TTC549 (cell line): Measurements from ENCODE around the gene SCIN.
"Not testable (repeated sequence)": the region's sequence is repeated elsewhere in the genome, so short reads cannot be mapped to it uniquely, and the experiment has no call there.

ENCODE experiments used
- FAIRE-seq: peaks from 2 replicates; lab custom pipeline; 2012; peaks lifted over from hg19 to GRCh38; lab: Jason Lieb, UNC

SCIN gene

GRCh38 chr7:12570534-12571461 is at the start of gene SCIN:
Gene SCIN (plus strand): TSS chr7:12570720. CDS start chr7:12570787, 67 bp downstream.
- FAIRE-seq: no peak

GRCh38 chr7:12524794-12525386 is 45.6 kb upstream of the SCIN start:
- peak; percentile 98 for FAIRE-seq

- FAIRE-seq: not testable (repeated sequence)
Observed at GRCh38 chr7:12526693-12527092, 43.8 kb upstream of the SCIN start.

DNA sequence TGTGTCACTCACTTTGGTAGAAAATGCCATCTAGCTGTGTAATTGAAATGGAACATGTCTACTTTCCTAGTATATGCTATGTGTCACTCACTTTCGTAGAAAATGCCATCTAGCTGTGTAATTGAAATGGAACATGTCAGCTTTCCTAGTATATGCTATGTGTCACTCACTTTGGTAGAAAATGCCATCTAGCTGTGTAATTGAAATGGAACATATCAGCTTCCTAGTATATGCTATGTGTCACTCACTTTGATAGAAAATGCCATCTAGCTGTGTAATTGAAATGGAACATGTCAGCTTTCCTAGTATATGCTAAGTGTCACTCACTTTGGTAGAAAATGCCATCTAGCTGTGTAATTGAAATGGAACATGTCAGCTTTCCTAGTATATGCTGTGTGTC is 42.9 kb upstream of the SCIN start:
- FAIRE-seq: not testable (repeated sequence)

- FAIRE-seq: no peak
Observed at GRCh38 chr7:12529971-12530710, 40.4 kb upstream of the SCIN start.

DNA sequence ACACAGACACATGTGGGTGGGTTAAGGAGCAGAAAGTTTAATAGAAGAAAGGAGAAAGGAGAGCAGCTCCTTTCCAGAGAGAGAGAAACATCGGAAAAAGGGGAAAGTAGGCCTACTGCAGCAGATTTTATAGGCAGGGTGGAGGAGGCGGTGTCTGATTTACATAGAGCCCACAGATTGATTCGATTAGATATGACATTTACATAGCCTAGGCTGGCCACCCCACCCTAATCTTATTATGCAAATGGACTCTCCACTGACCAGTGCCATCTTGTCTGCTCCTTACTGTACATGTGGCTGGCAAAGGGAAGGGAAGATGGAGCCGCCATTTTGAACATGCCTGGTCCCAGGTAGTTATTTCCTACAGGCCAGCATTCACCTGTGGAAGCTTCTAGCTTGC is 38.7 kb upstream of the SCIN start:
- no peak for FAIRE-seq

DNA sequence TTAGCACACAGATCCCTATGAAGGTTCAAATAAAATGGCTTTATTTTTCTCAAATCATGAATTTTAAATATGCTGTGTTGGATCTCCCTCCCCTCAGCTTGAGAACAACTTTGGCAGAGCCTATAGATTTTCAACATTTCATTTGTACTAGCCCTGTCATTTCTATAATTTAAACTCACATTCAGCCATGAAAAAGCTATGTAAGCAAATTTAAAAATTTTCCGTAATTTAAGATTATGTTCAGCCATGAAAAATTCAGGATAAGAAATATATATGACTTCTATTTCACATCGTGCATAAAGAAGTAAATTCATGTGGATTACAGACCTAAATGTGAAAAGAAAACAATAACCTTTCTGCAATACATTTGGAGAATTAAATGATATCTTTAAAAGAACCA is 36.5 kb upstream of the SCIN start:
- no peak for FAIRE-seq

- FAIRE-seq: no peak
Observed at GRCh38 chr7:12539681-12540080, 30.8 kb upstream of the SCIN start.

GRCh38 chr7:12540850-12541249 is 29.7 kb upstream of the SCIN start:
- no peak for FAIRE-seq

- no peak for FAIRE-seq
Observed at GRCh38 chr7:12543586-12543985, 26.9 kb upstream of the SCIN start.

GRCh38 chr7:12549106-12549505 is 21.4 kb upstream of the SCIN start:
- FAIRE-seq: no peak

DNA sequence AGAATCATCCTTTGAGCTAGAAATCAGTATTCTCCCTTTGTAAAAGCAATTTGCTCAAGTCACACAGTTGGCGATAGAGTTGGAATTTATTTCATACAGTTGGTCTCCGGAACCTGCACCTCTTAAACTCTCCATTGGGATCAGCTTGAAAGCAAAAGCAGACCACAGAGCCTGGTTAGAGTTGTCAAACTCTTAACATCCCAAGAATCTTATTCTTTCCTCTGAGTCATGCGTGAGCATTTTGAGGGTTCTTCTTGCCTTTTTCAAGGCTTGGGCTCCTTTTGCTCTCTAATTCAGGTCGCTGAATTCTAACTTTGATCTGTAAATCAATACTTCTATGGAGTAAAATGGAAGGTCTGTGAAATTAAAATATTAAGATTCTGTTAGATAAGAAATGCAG is 19.6 kb upstream of the SCIN start:
- FAIRE-seq: no peak

DNA sequence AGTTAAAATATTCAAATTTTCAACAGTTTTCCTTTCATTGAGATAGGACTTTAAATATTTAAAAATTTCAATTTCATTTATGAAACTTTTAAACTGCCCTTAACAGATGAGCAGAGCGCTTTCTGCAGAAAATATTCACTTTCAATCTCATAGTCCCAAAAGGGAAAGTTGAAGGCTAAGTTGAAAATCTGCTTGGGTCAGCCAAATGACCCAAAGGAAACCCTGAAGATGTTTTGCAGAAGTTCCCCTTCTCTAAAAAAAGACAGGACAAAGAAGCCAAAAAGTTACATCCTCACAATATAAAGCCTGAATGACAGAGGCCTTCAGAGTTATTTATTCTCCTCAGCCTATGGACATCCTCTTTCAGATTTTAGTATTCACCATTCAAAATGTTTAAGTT is 17.6 kb upstream of the SCIN start:
- no peak for FAIRE-seq

DNA sequence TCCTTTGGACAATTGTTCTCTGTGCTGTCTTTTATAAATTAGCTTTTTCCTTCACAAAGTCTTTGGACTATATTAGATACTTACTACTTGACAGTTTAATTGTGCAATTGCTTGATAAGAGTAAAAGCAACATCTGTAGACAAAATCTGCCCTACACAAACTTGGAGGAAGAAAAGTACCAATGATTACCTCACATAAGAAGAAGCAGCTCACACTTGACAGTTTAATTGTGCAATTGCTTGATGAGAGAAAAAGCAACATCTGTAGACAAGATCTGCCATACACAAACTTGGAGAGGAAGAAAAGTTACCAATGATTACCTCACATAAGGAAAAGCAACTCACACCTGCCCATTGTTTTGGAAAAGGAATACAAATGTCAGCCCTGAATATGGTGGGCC is 17.1 kb upstream of the SCIN start:
- no peak for FAIRE-seq

GRCh38 chr7:12554351-12554750 is 16.2 kb upstream of the SCIN start:
- FAIRE-seq: no peak

GRCh38 chr7:12554872-12555271 is 15.6 kb upstream of the SCIN start:
- FAIRE-seq: no peak

- FAIRE-seq: not testable (repeated sequence)
Observed at GRCh38 chr7:12555695-12556094, 14.8 kb upstream of the SCIN start.

DNA sequence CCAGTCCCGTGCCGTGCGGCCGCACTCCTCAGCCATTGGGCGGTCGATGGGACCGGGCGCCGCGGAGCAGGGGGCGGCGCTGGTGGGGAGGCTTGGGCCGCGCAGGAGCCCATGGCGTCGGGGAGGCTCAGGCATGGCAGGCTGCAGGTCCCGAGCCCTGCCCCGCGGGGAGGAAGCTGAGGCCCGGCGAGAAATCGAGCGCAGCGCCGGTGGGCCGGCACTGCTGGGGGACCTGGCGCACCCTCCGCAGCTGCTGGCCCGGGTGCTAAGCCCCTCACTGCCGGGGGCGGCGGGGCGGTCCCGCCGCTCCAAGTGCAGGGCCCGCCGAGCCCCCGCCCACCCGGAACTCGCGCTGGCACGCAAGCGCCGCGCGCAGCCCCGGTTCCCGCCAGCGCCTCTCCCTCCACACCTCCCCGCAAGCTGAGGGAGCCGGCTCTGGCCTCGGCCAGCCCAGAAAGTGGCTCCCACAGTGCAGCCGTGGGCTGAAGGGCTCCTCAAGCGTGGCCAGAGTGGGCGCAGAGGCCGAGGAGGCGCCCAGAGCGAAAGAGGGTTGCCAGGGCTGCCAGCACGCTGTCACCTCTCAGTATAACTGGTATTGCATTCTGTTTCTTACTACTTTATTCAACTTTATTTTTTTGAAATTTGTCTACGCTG is 14.3 kb upstream of the SCIN start:
- not testable (repeated sequence) for FAIRE-seq

GRCh38 chr7:12557282-12557681 is 13.2 kb upstream of the SCIN start:
- FAIRE-seq: no peak

DNA sequence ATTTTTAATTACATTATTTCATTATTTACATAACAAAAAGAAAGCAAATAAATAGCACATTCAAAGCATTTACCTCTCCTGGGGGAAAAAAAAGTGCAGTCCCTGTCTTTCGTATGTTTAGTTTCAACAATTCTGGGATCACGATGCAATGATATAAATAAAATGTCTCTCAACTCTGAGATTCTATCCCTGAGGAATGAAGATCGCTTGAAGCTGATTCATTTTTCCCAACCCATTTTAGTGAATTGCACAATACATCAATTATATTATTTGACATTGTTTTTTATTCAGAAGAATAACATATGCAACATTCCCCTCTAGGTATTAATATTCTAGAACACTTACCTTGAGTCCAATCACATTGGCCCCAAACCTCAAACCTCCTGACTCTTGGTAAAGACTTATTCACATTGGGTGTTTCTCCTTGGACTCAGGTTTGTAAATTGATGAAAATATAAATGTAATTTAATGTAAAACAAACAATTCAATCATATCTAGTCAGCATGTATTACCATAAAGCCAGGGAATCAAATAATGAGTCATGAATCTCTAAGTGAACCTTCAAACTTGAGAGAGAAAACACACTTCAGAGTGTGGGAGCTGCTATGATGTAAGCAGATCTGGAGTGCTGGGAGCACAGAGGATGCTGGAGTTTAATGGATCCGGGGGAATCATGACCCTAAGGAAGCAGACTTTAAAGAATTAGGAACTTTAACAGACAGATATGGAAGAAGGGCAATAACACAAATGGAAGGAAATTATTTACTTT is 5.3 kb upstream of the SCIN start:
- no peak for FAIRE-seq

DNA sequence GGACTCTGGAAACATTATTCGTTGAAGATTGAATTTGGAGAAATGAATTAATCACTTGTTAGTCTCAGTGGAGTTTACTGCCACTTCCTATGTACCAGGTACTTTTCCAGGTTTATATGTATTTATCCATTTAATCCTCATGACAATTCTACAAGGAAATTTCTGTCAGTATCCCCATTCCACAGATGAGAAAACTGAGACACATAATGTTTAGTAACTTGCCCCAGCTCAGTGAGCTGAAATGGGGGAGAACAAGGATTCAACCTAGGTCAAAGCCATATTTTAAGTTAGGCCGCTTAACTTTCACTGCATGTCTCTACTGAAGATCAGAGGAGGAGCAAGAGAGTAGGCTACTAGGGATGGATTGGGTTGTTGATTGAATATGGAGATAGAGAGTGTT is 4.6 kb upstream of the SCIN start:
- no peak for FAIRE-seq

DNA sequence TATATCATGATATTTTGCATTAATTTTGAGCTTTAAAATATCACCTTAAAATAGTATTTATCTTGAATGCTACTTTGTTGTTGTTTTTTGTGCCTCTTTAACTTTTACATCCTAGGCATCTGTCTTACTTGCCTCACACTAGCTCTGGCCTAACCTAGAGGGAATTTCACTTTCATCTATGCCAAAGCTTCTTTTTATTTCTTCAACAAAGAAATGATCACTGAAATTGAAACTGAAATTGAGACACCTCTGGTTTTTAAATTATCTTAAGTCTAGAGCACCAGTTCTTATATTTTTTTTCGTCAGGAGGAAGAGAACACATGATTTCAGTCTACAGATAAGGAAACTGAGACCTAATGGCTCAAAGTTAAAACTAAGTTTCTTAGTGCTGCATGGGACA is 3.5 kb upstream of the SCIN start:
- FAIRE-seq: no peak
